GM12865 (cell line): ENCODE measurements around the gene MYOCD.

Source experiments
- DNase-seq: peaks from one replicate; pipeline ENCODE4 v3.0.0; 2010; ENCODE audit warnings: low read depth
- H3K4me3 ChIP-seq: 2 replicates; pipeline ENCODE4 v1.5.1; 2011; ENCODE audit warnings: mild to moderate bottlenecking, low read depth, low read length, control low read depth
- CTCF ChIP-seq: IDR thresholded peaks from 2 replicates; pipeline ENCODE4 v1.5.1; 2011; ENCODE audit warnings: low read length, control low read depth, low read depth, inconsistent platforms; ENCODE audit not compliant: insufficient read depth; ENCODE audit errors: missing control alignments

Gene MYOCD

GRCh38 chr17:12756786-12757185, 91.1 kb downstream of the MYOCD start:
- H3K4me3 ChIP-seq = no peak overlapping the region
- no peak for DNase-seq
- no peak for TF ChIP-seq CTCF

- TF ChIP-seq CTCF = no peak
- DNase-seq = no peak
- H3K4me3 ChIP-seq = no peak overlapping the region
These were observed 93.4 kb downstream of the MYOCD start for GRCh38 chr17:12759090-12759489.

GRCh38 chr17:12765548-12765947, 99.9 kb downstream of the MYOCD start:
- TF ChIP-seq CTCF = no peak
- DNase-seq = no peak
- no peak overlapping the region for H3K4me3 ChIP-seq

GRCh38 chr17:12768255-12768654, 102.6 kb downstream of the MYOCD start:
- no peak for DNase-seq
- no peak overlapping the region for H3K4me3 ChIP-seq
- TF ChIP-seq CTCF = no peak

GRCh38 chr17:12769981-12770380, 104.3 kb downstream of the MYOCD start:
- no peak for DNase-seq
- no peak for TF ChIP-seq CTCF
- no peak overlapping the region for H3K4me3 ChIP-seq

GRCh38 chr17:12773153-12773552, 107.5 kb downstream of the MYOCD start:
- no peak overlapping the region for H3K4me3 ChIP-seq
- no peak for TF ChIP-seq CTCF
- no peak for DNase-seq

GRCh38 chr17:12789075-12789480, 123.4 kb downstream of the MYOCD start:
- DNase-seq = peak; percentile 66
- TF ChIP-seq CTCF = no peak
- H3K4me3 ChIP-seq = peak overlapping the region; percentile 56; the same call in 1 of the 2 replicates
